T-cell (primary cell): Measurements from ENCODE around the gene LST1. TPM values are rescaled to one million over a fixed set of nuclear protein-coding genes. Genes with fewer than 3 reads are reported as not detected.

Source experiments
- ATAC-seq, 4 experiments: fragments of 200-7000 bp in 3 of 4; fragments of 150-1000 bp in 1 of 4; cut with Tn5 transposase; replicated peaks in 1 of 4; 1 replicate in 3 of 4; 2 replicates in 1 of 4; pipeline ENCODE4 v1.10.0; 2021; ENCODE audit warnings: moderate library complexity in 3 of 4, mild to moderate bottlenecking in 2 of 4, moderate number of reproducible peaks in 1 of 4
- CTCF ChIA-PET, 2 donors: fragments of 300-600 bp; sonication (Branson Sonifier 250); formaldehyde crosslinking; loops; one replicate each; lab custom pipeline; 2022; ENCODE audit warnings: antibody characterized with exemption in 2 of 2; lab: Charles Lee
- POLR2A ChIA-PET, 2 donors: fragments of 300-600 bp; sonication (Branson Sonifier 250); formaldehyde crosslinking; loops; one replicate each; lab custom pipeline; 2022; ENCODE audit warnings: antibody characterized with exemption in 2 of 2; lab: Charles Lee
- DNase-seq, 35 experiments: peaks; one replicate each; pipeline versions ENCODE4 v3.0.0 to v3.0.0-alpha.2; 2013 to 2023
- H3K27ac ChIP-seq: one replicate; pipeline ENCODE4 v1.5.1; 2013; ENCODE audit warnings: low read length
- H3K27me3 ChIP-seq, 2 experiments: replicated peaks in 1 of 2; 1 replicate in 1 of 2; 2 replicates in 1 of 2; pipeline versions ENCODE4 v1.6.1 to v1.7.0; 2013; ENCODE audit warnings: low read length in 1 of 2, mixed read lengths in 1 of 2; ENCODE audit not compliant: control insufficient read depth in 2 of 2, insufficient read depth in 2 of 2; ENCODE audit errors: extremely low read depth in 1 of 2
- H3K36me3 ChIP-seq, 2 donors: 1 replicate in 1 of 2; 2 replicates in 1 of 2; pipeline versions ENCODE4 v1.6.1 to v1.7.0; 2013; ENCODE audit warnings: low read length in 1 of 2; ENCODE audit not compliant: control insufficient read depth in 2 of 2, insufficient read depth in 1 of 2; ENCODE audit errors: extremely low read depth in 1 of 2
- H3K4me1 ChIP-seq, 2 experiments: 1 replicate in 1 of 2; 2 replicates in 1 of 2; pipeline versions ENCODE4 v1.6.1 to v1.7.0; 2013; ENCODE audit warnings: low read length in 2 of 2, mixed read lengths in 1 of 2; ENCODE audit not compliant: insufficient read depth in 2 of 2, control insufficient read depth in 1 of 2; ENCODE audit errors: extremely low read depth in 1 of 2
- H3K4me3 ChIP-seq, 2 donors: 1 replicate in 1 of 2; 2 replicates in 1 of 2; pipeline versions ENCODE4 v1.5.1 to v1.7.0; 2013; ENCODE audit warnings: mild to moderate bottlenecking in 2 of 2, low read length in 1 of 2, moderate library complexity in 1 of 2; ENCODE audit not compliant: control insufficient read depth in 1 of 2; ENCODE audit errors: extremely low read depth in 1 of 2
- H3K9me3 ChIP-seq: 2 replicates; pipeline ENCODE4 v1.7.0; 2013
- H3K27ac Mint-ChIP-seq, 2 donors: one replicate each; pipeline ENCODE4 v1.8.0; 2020 to 2021; ENCODE audit warnings: mild to moderate bottlenecking in 2 of 2, mixed read lengths in 2 of 2
- H3K27me3 Mint-ChIP-seq, 2 donors: one replicate each; pipeline ENCODE4 v1.8.0; 2021 to 2022; ENCODE audit warnings: mixed read lengths in 2 of 2
- H3K36me3 Mint-ChIP-seq: one replicate; pipeline ENCODE4 v1.8.0; 2021; ENCODE audit warnings: mixed read lengths
- H3K4me1 Mint-ChIP-seq, 3 donors: one replicate each; pipeline ENCODE4 v1.8.0; 2020 to 2022; ENCODE audit warnings: mixed read lengths in 3 of 3, mild to moderate bottlenecking in 1 of 3
- H3K4me3 Mint-ChIP-seq, 3 donors: one replicate each; pipeline ENCODE4 v1.8.0; 2020 to 2022; ENCODE audit warnings: mild to moderate bottlenecking in 3 of 3, mixed read lengths in 3 of 3, moderate library complexity in 3 of 3
- H3K9me3 Mint-ChIP-seq, 3 donors: one replicate each; pipeline ENCODE4 v1.8.0; 2020 to 2022; ENCODE audit warnings: mixed read lengths in 3 of 3
- WGBS: methylation state at CpG from one replicate; pipeline ENCODE4 v1.1.5; 2013; ENCODE audit warnings: missing lambda C conversion rate; ENCODE audit not compliant: insufficient coverage; 5-methylcytosine and 5-hydroxymethylcytosine counted together
- total RNA-seq, 35 experiments: library from RNA in 6 of 35; stranded (reverse) in 6 of 35; fragments of 120-200 nt in 1 of 35; gene quantifications; one replicate each; pipeline versions ENCODE4 v1.2.1 to v1.2.4 and lab custom pipeline; 2013 to 2026

Gene LST1
- total RNA-seq, 5 donors from 2014 or later (not counting 1 experiment from before 2014, with no cell fraction given) = 13.4 to 28.0 (median 20.4) TPM

DNA sequence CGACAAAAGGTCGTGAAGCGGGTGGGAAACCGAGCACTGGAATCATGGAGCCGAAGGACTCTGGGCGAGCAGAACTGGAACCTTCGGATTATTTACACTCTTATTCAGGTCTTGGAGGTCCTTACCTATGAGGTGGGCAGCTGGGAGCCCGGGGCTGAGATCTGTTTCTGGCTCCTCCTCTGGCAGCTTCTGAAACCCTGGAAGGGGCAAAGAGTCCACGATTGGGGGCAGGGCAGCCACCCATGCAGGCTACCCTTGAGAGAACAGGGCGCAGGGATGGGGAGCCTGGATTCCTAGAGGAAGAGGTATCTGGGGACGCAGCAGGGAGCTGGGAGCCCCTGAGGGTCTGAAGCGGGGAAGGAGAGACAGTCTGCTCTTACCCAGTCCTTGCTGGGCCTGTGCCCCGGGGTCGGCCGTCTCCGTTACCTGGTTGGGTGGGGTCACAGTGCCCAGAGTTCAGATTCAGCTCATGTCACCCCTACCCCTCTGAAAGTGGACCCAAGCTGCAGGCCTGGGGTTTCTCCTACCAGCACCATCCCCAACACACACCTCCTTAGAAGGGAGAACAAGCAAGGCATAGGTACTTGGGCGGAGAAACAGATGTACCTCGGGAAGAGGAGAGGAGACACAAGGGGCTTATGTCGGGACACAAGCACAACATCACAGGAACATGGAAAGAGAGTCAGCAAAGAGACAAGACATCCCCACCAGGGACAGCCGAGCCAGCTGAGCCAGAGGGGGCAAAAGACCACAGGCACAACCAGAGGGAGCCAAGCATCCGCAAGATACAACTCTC, 4.4 kb upstream of the LST1 start:
- H3K27me3 Mint-ChIP-seq = no peaks in the 10 kb centered on the region
- H3K4me3 Mint-ChIP-seq = peak overlapping the region; percentile 97 to 100 (median 99)
- peaks cover 75 to 83% (median 81%) of the 10 kb centered on the region in 3 donors for H3K4me1 Mint-ChIP-seq
- H3K4me1 ChIP-seq = peaks cover 42 to 90% of the 10 kb centered on the region in 2 experiments
- peak overlapping the region; percentile 94 to 98 for H3K27ac Mint-ChIP-seq
- no peaks in the 10 kb centered on the region for H3K9me3 Mint-ChIP-seq
- peaks cover 0 to 18% of the 10 kb centered on the region in 2 donors for H3K36me3 ChIP-seq
- 1% methylated on average over 11 of the region's 21 CpGs for WGBS
- DNase-seq = peak in 3 of 35 experiments; percentile 29 to 44 (median 44)
- H3K9me3 ChIP-seq = no peaks in the 10 kb centered on the region
- ATAC-seq = peak in 1 of 4 experiments; percentile 1
- H3K36me3 Mint-ChIP-seq = peaks cover 35% of the 10 kb centered on the region
- POLR2A ChIA-PET = interaction anchor here (0.6 to 1.2 kb wide), 3 partner anchors 17 to 70 kb away, joined by 3 to 7 read pairs (median 4); no protein-coding TSS in a partner anchor
- CTCF ChIA-PET = interaction anchor here (0.5 to 8.3 kb wide), 10 partner anchors 12 to 1080 kb away, joined by 3 to 167 read pairs (median 6); partner anchors contain the start of genes NCR3 (in 1 of the 2) and NFKBIL1 (in 1 of the 2)
- H3K27ac ChIP-seq = peak overlapping the region; percentile 92
- no peaks in the 10 kb centered on the region for H3K27me3 ChIP-seq
- H3K4me3 ChIP-seq = peak overlapping the region; percentile 86 to 99

DNA sequence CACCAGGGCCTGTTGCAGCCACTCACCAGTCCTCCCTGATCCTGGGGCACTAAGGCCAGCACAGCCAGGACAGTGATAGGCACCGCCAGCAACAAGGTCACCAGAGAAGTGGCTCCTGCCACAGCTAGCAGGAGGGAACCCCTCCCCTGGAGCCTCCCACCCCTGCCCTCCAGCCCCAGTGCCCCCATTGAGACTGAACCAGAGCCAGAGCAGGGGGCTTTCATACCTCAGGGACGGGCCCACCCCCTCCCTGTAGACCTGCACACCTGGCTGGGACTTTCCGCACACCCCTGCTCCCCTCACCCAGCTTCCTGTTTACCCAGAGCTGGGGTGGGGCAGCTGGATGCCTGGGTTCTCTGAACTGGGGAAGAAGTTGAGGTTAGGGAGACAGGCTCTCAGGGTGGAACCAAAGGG, 3.8 kb upstream of the LST1 start, which contains the start of gene LTB:
LTB (minus strand) TSS at position 195 of the 414 bp plus-strand sequence; CDS start at position 188, 7 bp downstream.
- H3K4me1 Mint-ChIP-seq = peaks cover 75 to 83% (median 81%) of the 10 kb centered on the region in 3 donors
- Histone ChIP-seq H3K27me3 (no peaks in the 10 kb centered on the region), H3K4me1 (peaks cover 43 to 90% of the 10 kb centered on the region in 2 experiments), H3K9me3 (no peaks in the 10 kb centered on the region), H3K27ac (peak within 1 kb of the TSS; percentile 92), H3K36me3 (peaks cover 0 to 17% of the 10 kb centered on the region in 2 donors), H3K4me3 (peak within 1 kb of the TSS; percentile 86 to 99)
- CTCF ChIA-PET = interaction anchor here (0.6 to 8.3 kb wide), 13 partner anchors 7 to 292 kb away, joined by 3 to 167 read pairs (median 5); partner anchors contain the start of genes NCR3 (in 1 of the 2), NFKBIL1 (in 1 of the 2) and TNF (in 1 of the 2)
- whole genome bisulfite sequencing = 0% methylated on average over 1 of the region's 3 CpGs
- H3K4me3 Mint-ChIP-seq = peak within 1 kb of the TSS; percentile 97 to 100 (median 99)
- ATAC-seq (peak; percentile 66 to 76 (median 70)), DNase-seq (peak; percentile 53 to 87 (median 77))
- no peaks in the 10 kb centered on the region for H3K9me3 Mint-ChIP-seq
- H3K36me3 Mint-ChIP-seq = peaks cover 29% of the 10 kb centered on the region
- no peaks in the 10 kb centered on the region for H3K27me3 Mint-ChIP-seq
- POLR2A ChIA-PET = interaction anchor here (0.6 to 1.6 kb wide), 4 partner anchors 11 to 19 kb away, joined by 3 to 6 read pairs (median 3); partner anchors contain the start of gene NCR3 (in 1 of the 2)
- H3K27ac Mint-ChIP-seq = peak within 1 kb of the TSS; percentile 94 to 98

DNA sequence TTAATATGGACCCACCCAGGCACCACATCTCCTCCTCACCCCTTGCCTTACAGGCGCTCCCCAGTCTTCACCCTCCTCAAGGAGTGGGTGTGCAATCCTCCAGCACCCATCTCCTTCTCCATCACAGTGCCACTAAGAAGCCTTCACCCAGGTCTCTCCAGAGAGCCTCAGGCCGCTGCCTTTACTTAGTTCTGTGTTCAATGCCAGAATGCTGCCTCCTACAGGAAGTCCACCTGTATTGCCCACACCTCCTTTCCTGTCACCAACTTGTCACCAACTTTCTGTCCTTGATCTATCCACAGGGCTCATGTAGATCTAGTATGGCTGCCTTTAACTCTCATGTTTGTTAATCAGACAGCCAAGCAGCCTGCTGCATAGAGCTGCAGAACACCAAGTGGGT, 586 bp upstream of the LST1 start:
- peaks cover 47 to 85% of the 10 kb centered on the region in 2 experiments for H3K4me1 ChIP-seq
- WGBS = 65% methylated on average over 2 of the region's 2 CpGs
- H3K27ac ChIP-seq = peak overlapping the region; percentile 86
- peak overlapping the region; percentile 13 to 97 (median 40) for H3K4me3 Mint-ChIP-seq
- no peaks in the 10 kb centered on the region for H3K27me3 Mint-ChIP-seq
- H3K9me3 Mint-ChIP-seq = no peaks in the 10 kb centered on the region
- peaks cover 14% of the 10 kb centered on the region for H3K36me3 Mint-ChIP-seq
- H3K27ac Mint-ChIP-seq = peak overlapping the region; percentile 94 to 98
- H3K4me3 ChIP-seq = peak overlapping the region in 1 of 2 donors; percentile 22
- no peaks in the 10 kb centered on the region for H3K9me3 ChIP-seq
- no peaks in the 10 kb centered on the region for H3K27me3 ChIP-seq
- ATAC-seq = peak in 1 of 4 experiments; percentile 8
- peaks cover 74 to 78% (median 76%) of the 10 kb centered on the region in 3 donors for H3K4me1 Mint-ChIP-seq
- POLR2A ChIA-PET = interaction anchor here in 1 of 2 donors (0.8 kb wide), 1 partner anchor 10 kb away, joined by 4 read pairs; the partner anchor contains the start of gene TNF
- DNase-seq = peak in 15 of 35 experiments; percentile 25 to 74 (median 44)
- H3K36me3 ChIP-seq = no peaks in the 10 kb centered on the region
- CTCF ChIA-PET = interaction anchor here in 1 of 2 donors (1.0 to 8.3 kb wide), 4 partner anchors 9 to 35 kb away, joined by 5 to 167 read pairs (median 18); partner anchors contain the start of gene NCR3

DNA sequence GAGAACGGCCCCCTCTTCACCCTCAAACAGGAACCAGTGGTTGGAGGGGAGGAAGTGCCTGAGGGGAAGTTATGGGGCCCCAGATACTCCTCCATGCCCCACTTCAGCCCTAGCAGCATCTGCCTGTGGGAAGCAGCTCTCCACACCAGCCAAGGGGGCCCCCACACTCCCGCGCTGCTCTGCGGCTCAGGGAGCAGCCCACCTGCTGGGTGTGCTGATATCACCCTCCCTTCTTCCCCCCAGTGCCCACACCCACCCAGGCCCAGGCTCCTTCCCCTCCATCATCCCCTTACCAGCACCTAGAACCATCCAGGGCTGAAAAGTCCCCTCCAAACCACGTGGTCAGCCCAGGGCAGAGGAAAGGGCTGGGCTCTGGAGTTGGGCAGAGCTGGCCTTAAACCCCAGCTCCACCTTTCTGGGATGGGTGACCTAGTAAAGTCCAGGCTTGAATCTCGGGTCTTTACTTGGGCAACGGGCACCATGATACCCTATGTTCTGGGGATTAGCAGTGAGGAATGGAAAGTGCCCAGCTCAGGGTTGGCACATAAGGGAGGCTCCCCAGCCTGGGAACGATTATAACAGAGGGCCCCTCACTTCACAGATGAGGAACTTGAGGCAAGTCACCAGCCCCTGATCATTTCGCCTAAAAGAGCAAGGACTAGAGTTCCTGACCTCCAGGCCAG, 663 bp downstream of the LST1 start:
- peak overlapping the region; percentile 86 for H3K27ac ChIP-seq
- peak overlapping the region; percentile 22 to 36 for H3K4me3 ChIP-seq
- no peaks in the 10 kb centered on the region for H3K27me3 ChIP-seq
- CTCF ChIA-PET = interaction anchor here (0.5 to 8.3 kb wide), 9 partner anchors 9 to 212 kb away, joined by 3 to 167 read pairs (median 6); partner anchors contain the start of genes NCR3 (in 1 of the 2) and TNF (in 1 of the 2)
- H3K27me3 Mint-ChIP-seq = no peaks in the 10 kb centered on the region
- peaks cover 47 to 82% of the 10 kb centered on the region in 2 experiments for H3K4me1 ChIP-seq
- peaks cover 3% of the 10 kb centered on the region for H3K36me3 Mint-ChIP-seq
- no peaks in the 10 kb centered on the region for H3K36me3 ChIP-seq
- peak overlapping the region; percentile 44 to 97 (median 66) for H3K4me3 Mint-ChIP-seq
- H3K27ac Mint-ChIP-seq = peak overlapping the region; percentile 94 to 98
- POLR2A ChIA-PET = interaction anchor here in 1 of 2 donors (0.6 kb wide), 1 partner anchor 1374 kb away, joined by 5 read pairs; no protein-coding TSS in a partner anchor
- H3K9me3 ChIP-seq = no peaks in the 10 kb centered on the region
- peaks cover 67 to 86% (median 79%) of the 10 kb centered on the region in 3 donors for H3K4me1 Mint-ChIP-seq
- WGBS = 32% methylated on average over 6 of the region's 9 CpGs
- H3K9me3 Mint-ChIP-seq = no peaks in the 10 kb centered on the region
- peak in 15 of 35 experiments; percentile 22 to 57 (median 36) for DNase-seq
- peak; percentile 35 to 44 (median 40) for ATAC-seq

DNA sequence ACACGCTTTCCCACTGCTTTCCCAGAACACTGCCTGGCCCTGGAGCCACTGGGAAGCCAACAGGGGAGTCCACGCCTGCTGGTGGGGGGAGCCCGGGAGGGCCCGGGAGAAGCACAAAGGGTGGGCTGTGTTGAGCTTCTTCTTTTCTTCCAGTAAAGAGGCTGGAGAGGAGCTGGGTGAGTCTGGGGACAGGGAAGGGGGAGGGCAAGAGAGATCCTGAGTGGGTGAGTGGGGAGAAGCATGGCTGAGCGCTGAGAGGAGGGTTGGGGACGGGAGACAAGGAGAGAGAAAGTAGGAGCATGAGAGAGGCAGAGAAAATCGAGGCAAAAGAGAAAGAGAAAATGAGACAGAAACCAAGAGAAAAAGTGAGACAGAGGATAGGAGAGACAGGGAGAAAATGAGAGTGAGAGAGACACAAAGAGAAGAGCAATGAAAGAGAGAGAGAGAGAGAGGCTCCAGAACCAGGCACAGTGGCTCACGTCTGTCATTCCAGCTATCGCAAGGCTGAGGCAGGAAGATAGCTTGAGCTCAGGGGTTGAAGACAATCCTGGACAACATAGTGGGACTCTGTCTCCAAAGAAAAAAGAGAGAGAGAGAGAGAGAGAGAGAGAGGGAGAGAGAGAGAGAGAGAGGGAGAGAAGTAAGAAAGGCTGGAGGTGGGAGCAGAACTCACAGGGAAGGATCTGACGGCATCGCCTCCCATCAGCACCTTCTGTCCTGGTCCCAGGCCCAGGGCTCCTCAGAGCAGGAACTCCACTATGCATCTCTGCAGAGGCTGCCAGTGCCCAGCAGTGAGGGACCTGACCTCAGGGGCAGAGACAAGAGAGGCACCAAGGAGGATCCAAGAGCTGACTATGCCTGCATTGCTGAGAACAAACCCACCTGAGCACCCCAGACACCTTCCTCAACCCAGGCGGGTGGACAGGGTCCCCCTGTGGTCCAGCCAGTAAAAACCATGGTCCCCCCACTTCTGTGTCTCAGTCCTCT, 2.0 kb downstream of the LST1 start:
- Histone ChIP-seq H3K4me3 (no peak overlapping the region), H3K9me3 (no peaks in the 10 kb centered on the region), H3K27me3 (no peaks in the 10 kb centered on the region), H3K4me1 (peaks cover 55 to 80% of the 10 kb centered on the region in 2 experiments), H3K36me3 (no peaks in the 10 kb centered on the region), H3K27ac (peak overlapping the region; percentile 86)
- ChIA-PET POLR2A (interaction anchor here (0.6 to 1.3 kb wide), 4 partner anchors 12 to 237 kb away, joined by 3 to 4 read pairs (median 3); partner anchors contain the start of gene TNF (in 1 of the 2)), CTCF (interaction anchor here (1.1 to 3.0 kb wide), 6 partner anchors 10 to 37 kb away, joined by 3 to 13 read pairs (median 5); partner anchors contain the start of gene TNF (in 1 of the 2))
- DNase-seq = no peak
- Mint-ChIP-seq H3K27me3 (no peaks in the 10 kb centered on the region), H3K4me3 (peak overlapping the region; percentile 47 to 97 (median 60)), H3K9me3 (no peaks in the 10 kb centered on the region), H3K27ac (peak overlapping the region; percentile 94 to 98), H3K4me1 (peaks cover 67 to 89% (median 83%) of the 10 kb centered on the region in 3 donors), H3K36me3 (no peaks in the 10 kb centered on the region)
- whole genome bisulfite sequencing = 28% methylated on average over 10 of the region's 12 CpGs
- ATAC-seq = no peak
